GM12864 (cell line): ENCODE measurements around the gene ADCK2.
"Not testable (repeated sequence)": the region's sequence is repeated elsewhere in the genome, so short reads cannot be mapped to it uniquely, and the experiment has no call there.

Experiments
- DNase-seq: peaks from one replicate; pipeline ENCODE4 v3.0.0-alpha.2; 2011; ENCODE audit warnings: low read depth
- H3K4me3 ChIP-seq: 2 replicates; pipeline ENCODE4 v1.5.1; 2011; ENCODE audit warnings: mild to moderate bottlenecking, low read depth, low read length, control low read depth
- CTCF ChIP-seq: IDR thresholded peaks from 2 replicates; pipeline ENCODE4 v1.5.1; 2011; ENCODE audit warnings: low read depth, mild to moderate bottlenecking, moderate library complexity, low read length, control low read depth, inconsistent platforms; ENCODE audit errors: missing control alignments

The ADCK2 gene

GRCh38 chr7:140640727-140641523 is 31.8 kb upstream of the ADCK2 start, which contains the start of gene DENND2A:
DENND2A (minus strand) TSS chr7:140640813; CDS start chr7:140602397, 38,416 bp downstream.
- no peak within 1 kb of the TSS for H3K4me3 ChIP-seq
- TF ChIP-seq CTCF, result no peak
- no peak for DNase-seq

GRCh38 chr7:140641524-140642195 is 31.1 kb upstream of the ADCK2 start:
- no peak for DNase-seq
- TF ChIP-seq CTCF, result no peak
- H3K4me3 ChIP-seq, result no peak overlapping the region

GRCh38 chr7:140643416-140643815 is 29.3 kb upstream of the ADCK2 start:
- no peak for TF ChIP-seq CTCF
- H3K4me3 ChIP-seq, result no peak overlapping the region
- DNase-seq, result no peak

GRCh38 chr7:140644761-140645160 is 28.0 kb upstream of the ADCK2 start:
- DNase-seq, H3K4me3 ChIP-seq: not testable (repeated sequence)

DNA sequence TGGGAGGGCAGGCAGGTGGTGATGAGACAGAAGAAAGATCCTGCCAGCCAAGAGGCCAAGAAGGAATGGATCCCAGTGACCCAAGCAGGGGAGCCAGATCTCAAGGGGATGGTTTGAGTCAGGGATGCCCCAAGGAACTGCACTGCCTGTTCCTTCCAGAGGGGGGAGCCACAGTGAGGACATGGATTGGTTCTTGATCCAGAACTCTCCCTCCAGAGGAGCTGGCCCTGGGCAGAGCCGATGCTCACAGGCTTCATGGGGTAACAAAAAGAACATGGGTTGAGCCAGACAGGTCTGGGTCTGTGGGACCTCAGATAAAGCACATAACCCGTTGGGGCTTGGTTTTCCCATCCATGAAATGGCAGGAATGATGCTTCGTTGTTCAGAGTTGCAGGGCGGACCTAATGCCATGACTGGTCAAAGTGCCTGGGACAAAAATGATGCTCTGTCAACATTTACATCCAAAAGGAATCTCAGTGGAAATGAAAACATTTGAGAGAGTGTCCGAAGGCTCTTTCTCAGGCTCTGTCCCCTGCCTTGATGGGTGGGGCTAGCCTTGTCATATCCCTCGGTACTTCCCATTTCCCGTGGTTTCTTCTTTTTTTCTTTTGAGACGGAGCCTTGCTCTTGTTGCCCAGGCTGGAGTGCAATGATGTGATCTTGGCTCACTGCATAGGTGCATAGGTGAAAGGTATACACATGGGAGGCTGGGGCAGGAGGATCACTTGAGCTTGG is 27.4 kb upstream of the ADCK2 start:
- TF ChIP-seq CTCF, result peak; percentile 65
- DNase-seq, result no peak
- no peak overlapping the region for H3K4me3 ChIP-seq

- TF ChIP-seq CTCF, result peak; percentile 68
- DNase-seq, result no peak
Observed at GRCh38 chr7:140646931-140647647, 25.7 kb upstream of the ADCK2 start.

More at GRCh38 chr7:140646931-140647647, 25.7 kb upstream of the ADCK2 start:
- H3K4me3 ChIP-seq, result no peak overlapping the region
